ENCODE data around the gene A1BG.

DNA sequence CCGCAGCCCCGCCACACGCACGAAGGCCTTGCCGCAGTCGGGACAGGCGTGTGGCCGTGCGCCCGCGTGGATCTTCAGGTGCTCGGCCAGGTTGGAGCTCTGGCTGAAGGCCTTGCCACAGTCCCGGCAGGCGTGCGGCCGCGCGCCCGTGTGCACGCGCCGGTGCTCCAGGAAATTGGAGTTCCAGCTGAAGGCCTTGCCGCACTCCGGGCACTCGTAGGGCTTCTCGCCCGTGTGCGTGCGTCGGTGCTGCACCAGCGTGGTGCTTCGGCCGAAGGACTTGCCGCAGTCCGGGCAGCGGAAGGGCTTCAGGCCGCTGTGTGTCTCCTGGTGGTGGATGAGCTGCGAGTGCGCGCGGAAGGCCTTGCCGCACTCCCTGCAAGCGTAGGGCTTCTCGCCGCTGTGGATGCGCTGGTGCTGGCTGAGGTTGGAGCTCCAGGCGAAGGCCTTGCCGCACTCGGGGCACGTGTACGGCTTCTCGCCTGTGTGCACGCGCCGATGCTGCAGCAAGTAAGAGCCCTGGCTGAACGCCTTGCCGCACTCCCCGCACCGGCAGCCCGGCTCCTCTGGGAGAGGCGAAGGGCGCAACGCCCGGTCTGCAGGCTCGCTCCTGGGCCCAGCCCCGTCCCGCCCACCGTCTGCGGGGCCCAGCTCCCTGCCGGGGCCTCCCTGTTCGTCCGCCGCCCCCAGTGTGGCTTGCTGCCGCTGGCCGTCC lies 3.6 kb upstream of the A1BG start:
- TF ChIP-seq, protein P1, sequence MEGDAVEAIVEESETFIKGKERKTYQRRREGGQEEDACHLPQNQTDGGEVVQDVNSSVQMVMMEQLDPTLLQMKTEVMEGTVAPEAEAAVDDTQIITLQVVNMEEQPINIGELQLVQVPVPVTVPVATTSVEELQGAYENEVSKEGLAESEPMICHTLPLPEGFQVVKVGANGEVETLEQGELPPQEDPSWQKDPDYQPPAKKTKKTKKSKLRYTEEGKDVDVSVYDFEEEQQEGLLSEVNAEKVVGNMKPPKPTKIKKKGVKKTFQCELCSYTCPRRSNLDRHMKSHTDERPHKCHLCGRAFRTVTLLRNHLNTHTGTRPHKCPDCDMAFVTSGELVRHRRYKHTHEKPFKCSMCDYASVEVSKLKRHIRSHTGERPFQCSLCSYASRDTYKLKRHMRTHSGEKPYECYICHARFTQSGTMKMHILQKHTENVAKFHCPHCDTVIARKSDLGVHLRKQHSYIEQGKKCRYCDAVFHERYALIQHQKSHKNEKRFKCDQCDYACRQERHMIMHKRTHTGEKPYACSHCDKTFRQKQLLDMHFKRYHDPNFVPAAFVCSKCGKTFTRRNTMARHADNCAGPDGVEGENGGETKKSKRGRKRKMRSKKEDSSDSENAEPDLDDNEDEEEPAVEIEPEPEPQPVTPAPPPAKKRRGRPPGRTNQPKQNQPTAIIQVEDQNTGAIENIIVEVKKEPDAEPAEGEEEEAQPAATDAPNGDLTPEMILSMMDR (IDR thresholded peaks at IDR 0.05) = no peak
- TF ChIP-seq EZH2 (IDR thresholded peaks at IDR 0.05) = no peak
- no peak for TF ChIP-seq EZH2phosphoT487 (IDR thresholded peaks at IDR 0.05)

All from neural progenitor cell (in vitro differentiated cells).